NCI-H2196 treated with DMSO at 0.1 percent for 48 hours (cell line): Measurements from ENCODE around the gene SLAIN2.
"Not testable (repeated sequence)": the region's sequence is repeated elsewhere in the genome, so short reads cannot be mapped to it uniquely, and the experiment has no call there.

Source experiments
- DNase-seq: peaks from one replicate; lab custom pipeline; 2025; ENCODE audit not compliant: unreplicated experiment; lab: John Stamatoyannopoulos, UW

Gene SLAIN2

DNA sequence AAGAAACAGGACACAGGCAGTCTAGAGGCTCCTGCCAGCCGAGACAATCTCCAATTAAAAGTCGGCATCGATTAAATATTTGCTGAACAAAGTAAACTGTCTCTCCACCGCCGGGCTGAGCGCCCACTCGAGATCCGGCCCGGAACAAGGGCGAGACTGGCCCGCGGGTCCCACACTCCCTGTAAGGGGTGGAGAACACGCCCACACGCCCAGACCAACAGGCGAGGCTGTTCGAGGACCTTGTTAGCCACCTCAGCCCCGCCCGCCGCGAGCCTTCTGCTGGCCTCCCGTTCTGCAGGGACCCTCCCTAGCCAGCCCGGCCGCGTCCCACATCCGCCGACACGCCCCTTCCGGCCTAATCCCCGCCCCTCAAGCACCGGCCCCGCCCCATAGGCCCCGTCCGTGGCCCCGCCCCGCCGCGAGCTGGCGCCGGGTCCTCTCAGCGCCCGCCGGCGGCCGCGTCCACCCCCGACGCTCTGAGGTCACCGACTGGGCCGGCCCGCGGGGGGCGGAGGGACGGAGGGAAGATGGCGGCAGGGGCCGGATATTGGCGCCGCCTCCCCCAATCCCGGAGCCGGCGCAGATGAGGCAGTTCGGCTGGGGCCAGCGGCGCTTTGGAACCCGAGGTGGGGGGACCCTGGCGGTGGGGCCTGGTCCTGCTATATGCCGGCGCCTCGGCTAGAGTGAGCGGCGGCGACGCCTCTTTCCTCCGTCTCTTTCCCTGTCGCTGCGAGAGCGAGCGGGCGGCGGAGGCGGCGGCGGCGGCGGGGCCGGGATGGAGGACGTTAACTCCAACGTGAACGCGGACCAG lies at the start of gene SLAIN2:
Gene SLAIN2 (plus strand): TSS at position 565 of the 811 bp plus-strand sequence. CDS start 211 bp downstream, at position 776.
- peak; percentile 96 for DNase-seq

DNA sequence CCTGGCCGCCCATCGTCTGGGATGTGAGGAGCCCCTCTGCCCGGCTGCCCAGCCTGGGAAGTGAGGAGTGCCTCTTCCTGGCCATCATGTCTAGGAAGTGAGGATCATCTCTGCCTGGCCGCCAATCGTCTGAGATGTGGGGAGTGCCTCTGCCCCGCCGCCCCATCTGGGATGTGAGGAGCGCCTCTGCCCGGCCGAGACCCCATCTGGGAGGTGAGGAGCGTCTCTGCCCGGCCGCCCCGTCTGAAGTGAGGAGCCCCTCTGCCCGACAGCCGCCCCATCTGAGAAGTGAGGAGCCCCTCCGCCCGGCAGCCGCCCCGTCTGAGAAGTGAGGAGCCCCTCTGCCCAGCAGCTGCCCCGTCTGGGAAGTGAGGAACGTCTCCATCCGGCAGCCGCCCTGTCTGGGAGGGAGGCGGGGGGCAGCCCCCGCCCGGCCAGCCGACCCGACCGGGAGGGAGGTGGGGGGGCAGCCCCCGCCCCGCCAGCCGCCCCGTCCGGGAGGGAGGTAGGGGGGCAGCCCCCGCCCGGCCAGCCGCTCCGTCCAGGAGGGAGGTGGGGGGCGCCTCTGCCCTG lies 49.0 kb upstream of the SLAIN2 start:
- DNase-seq: not testable (repeated sequence)

DNA sequence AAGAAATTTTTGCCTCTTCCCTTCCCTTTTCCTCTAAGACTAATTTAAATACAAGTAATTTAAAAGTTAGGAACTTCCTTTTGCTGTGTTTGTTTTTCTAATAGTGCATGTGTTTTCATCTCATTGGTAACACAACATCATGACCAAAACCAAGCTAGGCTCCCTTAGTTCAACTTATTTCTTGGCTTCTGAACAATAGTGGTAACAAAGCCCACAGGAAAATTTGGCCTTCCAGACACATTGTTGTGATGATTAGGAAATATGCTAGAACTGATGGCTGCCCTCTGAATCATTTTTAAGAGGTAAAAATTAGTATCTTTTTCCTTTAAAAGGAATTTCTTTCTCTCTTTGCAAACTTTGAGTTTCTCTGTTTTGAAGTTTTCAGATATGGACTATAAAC lies 46.2 kb upstream of the SLAIN2 start:
- DNase-seq: no peak

DNA sequence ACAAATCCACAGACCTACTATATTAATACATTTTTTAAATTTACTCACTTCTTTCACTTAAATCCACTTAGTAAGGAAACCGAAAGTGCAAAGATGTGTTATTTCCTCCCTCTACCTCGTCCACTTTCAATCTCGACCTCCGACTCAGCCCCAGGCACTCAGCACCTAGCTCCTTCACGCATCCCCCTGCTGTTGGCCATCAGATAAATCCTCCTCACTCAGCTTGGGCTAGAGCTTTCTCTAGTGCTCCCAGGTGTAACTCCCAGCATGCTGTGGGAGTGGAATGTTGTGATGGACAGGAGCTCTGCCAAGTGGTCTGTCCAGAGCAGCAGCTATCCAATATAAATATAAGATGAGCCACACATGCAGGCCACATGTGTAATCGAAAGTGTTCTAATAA lies 45.0 kb upstream of the SLAIN2 start:
- DNase-seq: no peak

GRCh38 chr4:48297256-48297846 lies 44.0 kb upstream of the SLAIN2 start:
- DNase-seq: no peak

DNA sequence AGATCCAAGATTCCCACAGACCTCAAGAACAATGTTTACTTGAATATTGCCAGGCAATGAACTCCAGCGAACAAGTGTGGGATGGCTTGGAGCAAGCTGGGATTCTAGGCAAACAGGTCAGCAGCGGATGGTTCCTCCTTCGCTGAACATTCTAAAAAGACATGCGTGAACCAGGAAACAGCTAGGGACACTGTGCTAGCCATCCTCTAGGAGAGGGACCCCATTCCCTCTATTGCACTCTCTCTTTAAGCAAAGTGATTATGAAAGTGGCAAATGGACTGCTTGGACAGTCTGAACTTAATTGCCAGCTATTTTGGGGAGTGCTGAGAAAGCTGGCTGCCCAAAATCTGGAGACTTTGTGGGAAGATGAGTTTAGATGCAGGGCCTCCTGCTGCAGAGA lies 41.8 kb upstream of the SLAIN2 start:
- DNase-seq: no peak

DNA sequence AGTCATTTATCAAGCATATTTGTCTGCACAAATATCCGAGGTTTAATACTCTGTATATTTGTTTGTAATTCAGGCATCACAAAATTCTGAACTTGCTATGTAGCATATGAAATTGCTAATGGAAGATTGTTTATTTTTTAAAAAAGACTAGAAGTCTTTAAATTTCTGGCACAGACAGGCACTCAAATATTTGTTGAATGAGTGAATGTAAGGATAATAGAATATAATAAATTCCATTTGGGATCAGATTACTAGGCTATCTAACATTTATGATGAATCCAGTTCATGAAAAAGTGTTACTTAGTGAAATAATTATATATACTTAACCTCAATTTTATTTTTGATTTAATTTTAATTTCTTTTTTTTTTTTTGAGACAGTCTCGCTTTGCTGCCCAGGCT lies 41.3 kb upstream of the SLAIN2 start:
- DNase-seq: no peak

- no peak for DNase-seq
Measured at GRCh38 chr4:48305508-48305907, 35.8 kb upstream of the SLAIN2 start.

DNA sequence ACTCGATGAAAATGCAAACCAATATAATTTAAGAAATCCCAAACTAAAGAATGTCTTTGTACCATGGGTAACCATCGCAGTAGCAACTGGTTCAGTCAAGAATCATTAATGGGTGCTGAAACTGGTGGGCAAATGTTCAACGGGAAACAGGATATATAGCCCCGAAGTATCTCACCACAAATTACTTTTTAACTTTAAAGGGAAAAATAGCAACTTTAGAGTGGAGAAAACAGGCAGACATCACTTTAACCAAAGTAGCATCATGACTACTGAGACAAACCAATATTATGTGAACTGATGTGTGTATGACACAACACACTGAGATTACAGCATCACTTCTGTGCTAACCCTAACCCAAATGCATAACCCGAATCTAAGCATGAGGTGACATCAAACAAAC lies 33.8 kb upstream of the SLAIN2 start:
- DNase-seq: no peak

- no peak for DNase-seq
Measured at GRCh38 chr4:48308901-48309300, 32.4 kb upstream of the SLAIN2 start.

DNA sequence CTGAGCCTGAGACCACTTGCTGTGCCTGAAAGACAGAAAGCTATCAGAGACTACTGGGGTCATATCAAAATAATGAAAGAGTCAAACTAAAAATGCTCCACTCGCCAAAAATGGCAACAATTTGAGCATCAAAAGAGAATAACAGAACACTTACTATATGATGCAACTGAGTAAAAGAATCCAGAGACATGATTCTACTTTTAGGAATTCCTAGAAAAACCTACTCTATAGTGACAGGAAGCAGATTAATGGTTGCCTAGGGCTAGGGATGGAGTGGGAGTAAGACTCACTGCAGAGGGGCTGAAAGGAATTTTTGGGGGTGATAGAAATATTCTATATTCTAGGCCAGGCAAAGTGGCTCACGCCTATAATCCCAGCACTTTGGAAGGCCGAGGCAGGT lies 29.4 kb upstream of the SLAIN2 start:
- DNase-seq: no peak

DNA sequence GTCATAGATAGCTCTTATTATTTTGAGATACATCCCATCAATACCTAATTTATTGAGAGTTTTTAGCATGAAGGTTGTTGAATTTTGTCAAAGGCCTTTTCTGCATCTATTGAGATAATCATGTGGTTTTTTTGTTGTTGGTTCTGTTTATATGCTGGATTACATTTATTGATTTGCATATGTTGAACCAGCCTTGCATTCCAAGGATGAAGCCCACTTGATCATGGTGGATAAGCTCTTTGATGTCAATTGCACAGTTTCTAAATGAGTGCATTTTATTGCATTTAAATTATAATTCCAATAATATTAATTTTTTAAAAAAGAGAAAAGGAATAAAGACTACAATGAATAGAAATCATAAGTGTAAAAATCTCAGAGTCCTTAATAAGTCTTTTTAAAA lies 26.6 kb upstream of the SLAIN2 start:
- not testable (repeated sequence) for DNase-seq

GRCh38 chr4:48315728-48316630 lies 25.4 kb upstream of the SLAIN2 start:
- DNase-seq: peak; percentile 27

GRCh38 chr4:48321312-48321711 lies 20.0 kb upstream of the SLAIN2 start:
- DNase-seq: no peak

DNA sequence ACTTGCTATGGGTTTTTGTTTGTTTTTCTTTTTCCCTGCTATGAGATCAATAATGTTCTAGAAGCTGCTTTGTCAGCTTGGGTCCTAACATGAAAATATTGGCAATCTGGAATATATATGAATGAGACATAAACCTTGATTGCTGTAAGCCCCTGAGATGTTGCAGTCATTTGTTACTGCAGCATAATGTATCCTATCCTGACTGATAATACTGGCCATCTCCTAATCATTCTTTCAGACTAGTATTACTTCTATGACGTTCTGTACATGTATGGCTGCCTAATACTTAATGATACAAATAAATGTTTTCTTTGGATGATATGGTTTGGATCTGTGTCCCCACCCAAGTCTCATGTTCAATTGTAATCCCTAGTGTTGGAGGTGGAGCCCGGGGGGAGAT lies 19.3 kb upstream of the SLAIN2 start:
- no peak for DNase-seq

GRCh38 chr4:48324281-48324680 lies 17.0 kb upstream of the SLAIN2 start:
- no peak for DNase-seq

DNA sequence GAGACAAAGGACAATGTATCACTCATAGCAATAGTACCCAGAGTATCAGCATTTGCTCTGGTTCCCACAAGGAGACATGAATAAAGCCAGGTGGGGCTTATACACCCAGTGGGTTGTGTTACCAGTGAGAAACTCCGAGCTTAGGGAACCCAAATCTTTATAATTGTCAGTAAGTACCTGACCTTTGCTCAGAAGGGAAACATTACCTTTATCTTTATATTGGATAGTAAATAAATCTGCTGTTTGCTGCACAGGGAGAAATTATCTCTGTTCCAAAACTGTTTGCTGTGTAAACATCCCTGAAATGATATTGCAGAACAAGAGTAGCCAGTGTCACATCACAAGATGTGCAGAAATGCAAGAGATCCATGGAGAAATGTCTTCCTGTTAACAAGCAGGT lies 12.1 kb upstream of the SLAIN2 start:
- no peak for DNase-seq

DNA sequence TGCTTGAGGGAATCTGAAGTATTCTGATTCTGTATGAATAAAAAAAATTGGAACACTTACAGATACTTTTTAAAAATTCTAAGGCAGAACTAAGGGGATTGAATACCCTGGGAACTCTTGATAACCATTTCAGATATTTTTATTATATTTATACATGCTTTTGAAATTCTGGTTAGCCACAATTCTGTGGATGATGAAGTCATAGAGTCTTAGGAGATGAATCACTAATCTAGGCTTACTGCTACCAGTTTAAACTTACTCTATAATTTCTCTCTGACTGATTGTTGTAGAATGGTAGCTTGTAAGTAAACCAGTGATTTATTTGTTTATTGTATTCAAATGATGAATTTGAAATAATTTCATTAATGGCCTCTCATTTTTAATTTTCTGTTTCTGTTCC lies 11.4 kb upstream of the SLAIN2 start:
- DNase-seq: no peak

GRCh38 chr4:48331577-48332330 lies 9.6 kb upstream of the SLAIN2 start:
- no peak for DNase-seq

- no peak for DNase-seq
Measured at GRCh38 chr4:48332661-48333060, 8.7 kb upstream of the SLAIN2 start.

DNA sequence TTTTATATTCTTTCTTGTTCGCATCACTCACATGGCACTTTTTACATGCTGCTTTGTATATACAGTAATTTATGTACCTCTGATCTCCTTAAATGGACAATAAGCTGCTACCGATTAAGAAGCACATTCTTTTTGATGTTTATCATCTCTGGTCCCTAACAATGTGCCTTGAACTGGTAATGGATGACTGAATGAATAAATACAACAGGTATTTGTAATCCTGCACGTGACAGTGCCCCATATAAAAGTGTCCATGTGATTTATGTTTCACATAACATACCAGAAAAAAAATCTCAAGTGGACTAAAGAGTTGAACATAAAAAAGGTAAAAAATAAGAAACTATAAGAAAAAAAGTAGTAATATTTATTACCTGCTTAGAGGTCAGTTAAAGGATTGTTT lies 7.7 kb upstream of the SLAIN2 start:
- no peak for DNase-seq
